HepG2 (cell line): Measurements from ENCODE around the gene ALDH4A1. TPM values are rescaled to one million over a fixed set of nuclear protein-coding genes. Genes with fewer than 3 reads are reported as not detected.
A peak's percentile ranks its signal among the peaks of the same experiment; 100 is the strongest.

Experiments used
- BRF2 ChIP-seq: sonication (generic); formaldehyde crosslinking; IDR thresholded peaks from 2 replicates; pipeline ENCODE4 v1.8.1; 2022; ENCODE audit warnings: mild to moderate bottlenecking, missing genetic modification reagents
- FOXK2 ChIP-seq: fragments of 450-650 bp; IDR thresholded peaks from 2 replicates; pipeline ENCODE4 v1.6.1; 2016
- IKZF1 ChIP-seq: fragments of 450-650 bp; IDR thresholded peaks from 2 replicates; pipeline ENCODE4 v1.7.1; 2016
- KDM6A ChIP-seq: IDR thresholded peaks from 2 replicates; pipeline ENCODE4 v1.6.1; 2016; ENCODE audit warnings: low read depth
- POLR2AphosphoS2 ChIP-seq: IDR thresholded peaks from 2 replicates; pipeline ENCODE4 v1.6.1; 2011; ENCODE audit warnings: low read depth, low read length, improper control_type of control experiment
- SP1 ChIP-seq, 2 experiments: fragments of 450-650 bp in 1 of 2; sonication (generic) in 1 of 2; formaldehyde crosslinking in 1 of 2; IDR thresholded peaks; 2 replicates each; pipeline versions ENCODE4 v1.4.0 to v1.6.1; 2016 to 2020; ENCODE audit warnings: missing genetic modification reagents in 1 of 2
- ZBTB33 ChIP-seq: sonication (generic); formaldehyde crosslinking; IDR thresholded peaks from 2 replicates; pipeline ENCODE4 v1.4.0; 2020; ENCODE audit warnings: missing genetic modification reagents
- ZMYM3 ChIP-seq: sonication (generic); formaldehyde crosslinking; IDR thresholded peaks from 2 replicates; pipeline ENCODE4 v1.5.1; 2020; ENCODE audit warnings: mild to moderate bottlenecking, missing genetic modification reagents
- ZNF687 ChIP-seq: sonication (generic); formaldehyde crosslinking; IDR thresholded peaks from 2 replicates; pipeline ENCODE4 v1.5.1; 2020; ENCODE audit warnings: mild to moderate bottlenecking, missing genetic modification reagents, moderate library complexity
- ZNF773 ChIP-seq: sonication (generic); formaldehyde crosslinking; IDR thresholded peaks from 2 replicates; pipeline ENCODE4 v1.4.0; 2020; ENCODE audit warnings: missing genetic modification reagents, borderline replicate concordance
- polyA plus RNA-seq, 8 experiments: library from polyadenylated mRNA; depleted of rRNA in 3 of 8; stranded (reverse) in 7 of 8; unstranded in 1 of 8; fragments of >200 nt; fragmentation: Illumina TruSeq in 4 of 8; extraction: Trizol in 4 of 8; gene quantifications; 2 replicates each; pipeline versions ENCODE4 v1.2.1 to v1.2.3, GENCODE V29; 2011 to 2016; ENCODE audit warnings: low read depth in 4 of 8, missing spikeins in 1 of 8, mixed read lengths in 1 of 8; ENCODE audit not compliant: insufficient read depth in 1 of 8
- total RNA-seq, 5 experiments: library from RNA; depleted of rRNA; stranded (reverse); fragments of >200 nt; fragmentation: Illumina TruSeq; extraction: Trizol; gene quantifications; 2 replicates each; pipeline ENCODE4 v1.2.3, GENCODE V29; 2016; ENCODE audit warnings: low read depth in 1 of 5
- TF ChIP-seq, protein P1 (sequence below): sonication (generic); formaldehyde crosslinking; IDR thresholded peaks from 2 replicates; pipeline ENCODE4 v1.4.0; 2020; ENCODE audit warnings: missing genetic modification reagents
- TF ChIP-seq, protein P2 (sequence below): sonication (generic); formaldehyde crosslinking; IDR thresholded peaks from 2 replicates; pipeline ENCODE4 v1.5.0; 2020; ENCODE audit warnings: mild to moderate bottlenecking, missing genetic modification reagents
- TF ChIP-seq, protein P3 (sequence below): sonication (generic); formaldehyde crosslinking; IDR thresholded peaks from 2 replicates; pipeline ENCODE4 v1.4.0; 2020; ENCODE audit warnings: mild to moderate bottlenecking, missing genetic modification reagents

The ALDH4A1 gene
- total and polyA plus RNA-seq, 2 of the 13 experiments (the other 11 are each of a cell fraction or from before 2014, with no cell fraction given), result 76.4 to 240 TPM

- TF ChIP-seq, protein P1, sequence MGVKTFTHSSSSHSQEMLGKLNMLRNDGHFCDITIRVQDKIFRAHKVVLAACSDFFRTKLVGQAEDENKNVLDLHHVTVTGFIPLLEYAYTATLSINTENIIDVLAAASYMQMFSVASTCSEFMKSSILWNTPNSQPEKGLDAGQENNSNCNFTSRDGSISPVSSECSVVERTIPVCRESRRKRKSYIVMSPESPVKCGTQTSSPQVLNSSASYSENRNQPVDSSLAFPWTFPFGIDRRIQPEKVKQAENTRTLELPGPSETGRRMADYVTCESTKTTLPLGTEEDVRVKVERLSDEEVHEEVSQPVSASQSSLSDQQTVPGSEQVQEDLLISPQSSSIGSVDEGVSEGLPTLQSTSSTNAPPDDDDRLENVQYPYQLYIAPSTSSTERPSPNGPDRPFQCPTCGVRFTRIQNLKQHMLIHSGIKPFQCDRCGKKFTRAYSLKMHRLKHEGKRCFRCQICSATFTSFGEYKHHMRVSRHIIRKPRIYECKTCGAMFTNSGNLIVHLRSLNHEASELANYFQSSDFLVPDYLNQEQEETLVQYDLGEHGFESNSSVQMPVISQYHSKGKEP (CRISPR knock-in tag), result no peak
- TF ChIP-seq BRF2 (CRISPR knock-in tag) (no peak), KDM6A (CRISPR knock-in tag) (no peak), ZBTB33 (CRISPR knock-in tag) (peak; percentile 100), ZNF773 (CRISPR knock-in tag) (no peak), FOXK2 (no peak), IKZF1 (no peak), POLR2AphosphoS2 (no peak), SP1 (IDR thresholded peaks at IDR 0.05) (no peak), SP1 (CRISPR knock-in tag; IDR thresholded peaks at IDR 0.05) (no peak), ZNF687 (peak; percentile 61), ZMYM3 (CRISPR knock-in tag) (peak; percentile 43; the same call in 1 of the 2 replicates)
- TF ChIP-seq, protein P2, sequence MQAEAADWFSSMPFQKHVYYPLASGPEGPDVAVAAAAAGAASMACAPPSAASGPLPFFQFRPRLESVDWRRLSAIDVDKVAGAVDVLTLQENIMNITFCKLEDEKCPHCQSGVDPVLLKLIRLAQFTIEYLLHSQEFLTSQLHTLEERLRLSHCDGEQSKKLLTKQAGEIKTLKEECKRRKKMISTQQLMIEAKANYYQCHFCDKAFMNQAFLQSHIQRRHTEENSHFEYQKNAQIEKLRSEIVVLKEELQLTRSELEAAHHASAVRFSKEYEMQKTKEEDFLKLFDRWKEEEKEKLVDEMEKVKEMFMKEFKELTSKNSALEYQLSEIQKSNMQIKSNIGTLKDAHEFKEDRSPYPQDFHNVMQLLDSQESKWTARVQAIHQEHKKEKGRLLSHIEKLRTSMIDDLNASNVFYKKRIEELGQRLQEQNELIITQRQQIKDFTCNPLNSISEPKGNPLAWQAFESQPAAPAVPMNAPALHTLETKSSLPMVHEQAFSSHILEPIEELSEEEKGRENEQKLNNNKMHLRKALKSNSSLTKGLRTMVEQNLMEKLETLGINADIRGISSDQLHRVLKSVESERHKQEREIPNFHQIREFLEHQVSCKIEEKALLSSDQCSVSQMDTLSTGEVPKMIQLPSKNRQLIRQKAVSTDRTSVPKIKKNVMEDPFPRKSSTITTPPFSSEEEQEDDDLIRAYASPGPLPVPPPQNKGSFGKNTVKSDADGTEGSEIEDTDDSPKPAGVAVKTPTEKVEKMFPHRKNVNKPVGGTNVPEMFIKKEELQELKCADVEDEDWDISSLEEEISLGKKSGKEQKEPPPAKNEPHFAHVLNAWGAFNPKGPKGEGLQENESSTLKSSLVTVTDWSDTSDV (CRISPR knock-in tag), result no peak
- TF ChIP-seq, protein P3, sequence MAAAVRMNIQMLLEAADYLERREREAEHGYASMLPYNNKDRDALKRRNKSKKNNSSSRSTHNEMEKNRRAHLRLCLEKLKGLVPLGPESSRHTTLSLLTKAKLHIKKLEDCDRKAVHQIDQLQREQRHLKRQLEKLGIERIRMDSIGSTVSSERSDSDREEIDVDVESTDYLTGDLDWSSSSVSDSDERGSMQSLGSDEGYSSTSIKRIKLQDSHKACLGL (CRISPR knock-in tag), result no peak; the same call in 1 of the 2 replicates
- TF ChIP-seq, all 625 proteins: peak for 10
Measured at GRCh38 chr1:18938008-18938706, 35.8 kb upstream of the ALDH4A1 start (continued).
